SK-N-SH (cell line): ENCODE measurements around the gene OR1J1. TPM values are rescaled to one million over a fixed set of nuclear protein-coding genes. Genes with fewer than 3 reads are reported as not detected.

Experiments used
- CTCF ChIA-PET: fragments of 300-600, 350-600 bp; formaldehyde crosslinking; extraction: SDS; loops from one replicate; lab custom pipeline; 2021; lab: Yijun Ruan, JAX
- POLR2A ChIA-PET: fragments of 350-600 bp; sonication (Branson Sonifier 250); formaldehyde crosslinking; extraction: SDS; loops from one replicate; lab custom pipeline; 2020; ENCODE audit warnings: antibody characterized with exemption, inconsistent platforms; lab: Yijun Ruan, JAX
- DNase-seq: peaks from one replicate; pipeline ENCODE4 v3.0.0; 2012
- H2AFZ ChIP-seq: fragments of 200-600 bp; sonication (generic); 2 replicates; pipeline ENCODE4 v1.8.1; 2016; ENCODE audit warnings: antibody characterized with exemption, mild to moderate bottlenecking, low read depth
- H3F3A ChIP-seq: fragments of 200-600 bp; sonication (generic); replicated peaks from 2 replicates; pipeline ENCODE3; 2016; ENCODE audit warnings: antibody characterized with exemption, mild to moderate bottlenecking; ENCODE audit not compliant: insufficient read depth
- H3K27ac ChIP-seq, 2 experiments: fragments of 200-500 bp in 1 of 2; fragments of 200-600 bp in 1 of 2; sonication (Bioruptor generic) in 1 of 2; sonication (generic), shearing (Covaris generic) in 1 of 2; 2 replicates each; pipeline versions ENCODE4 v1.5.1 to v1.6.1; 2014 to 2016; ENCODE audit warnings: low read depth in 2 of 2, inconsistent platforms in 1 of 2, low read length in 1 of 2, mild to moderate bottlenecking in 1 of 2, mixed read lengths in 1 of 2
- H3K27me3 ChIP-seq: fragments of 200-600 bp; sonication (generic), shearing (Covaris generic); 2 replicates; pipeline ENCODE4 v1.6.1; 2016; ENCODE audit warnings: mixed run types; ENCODE audit not compliant: insufficient read depth
- H3K36me3 ChIP-seq, 2 experiments: fragments of 200-500 bp in 1 of 2; fragments of 200-600 bp in 1 of 2; sonication (Bioruptor generic) in 1 of 2; sonication (generic) in 1 of 2; replicated peaks in 1 of 2; 2 replicates each; pipeline versions ENCODE3 to v1.5.1; 2014 to 2016; ENCODE audit warnings: low read length in 1 of 2, mild to moderate bottlenecking in 1 of 2; ENCODE audit not compliant: insufficient read depth in 2 of 2, control insufficient read depth in 1 of 2
- H3K4me1 ChIP-seq, 2 experiments: fragments of 200-500 bp in 1 of 2; fragments of 200-600 bp in 1 of 2; sonication (Bioruptor generic) in 1 of 2; sonication (generic), shearing (Covaris generic) in 1 of 2; 2 replicates each; pipeline versions ENCODE4 v1.5.1 to v1.6.1; 2014 to 2016; ENCODE audit warnings: low read depth in 1 of 2, low read length in 1 of 2, mixed run types in 1 of 2; ENCODE audit not compliant: insufficient read depth in 2 of 2, control insufficient read depth in 1 of 2
- H3K4me2 ChIP-seq: fragments of 200-600 bp; sonication (generic), shearing (Covaris generic); 2 replicates; pipeline ENCODE4 v1.6.1; 2017; ENCODE audit warnings: mixed run types
- H3K4me3 ChIP-seq, 2 experiments: fragments of 200-500 bp in 1 of 2; fragments of 200-600 bp in 1 of 2; sonication (Bioruptor generic) in 1 of 2; sonication (generic), shearing (Covaris generic) in 1 of 2; 2 replicates each; pipeline versions ENCODE4 v1.5.1 to v1.8.1; 2014 to 2016; ENCODE audit warnings: low read depth in 2 of 2, inconsistent platforms in 1 of 2, low read length in 1 of 2, mild to moderate bottlenecking in 1 of 2, mixed read lengths in 1 of 2, moderate library complexity in 1 of 2
- H3K79me2 ChIP-seq: fragments of 200-600 bp; sonication (generic); 2 replicates; pipeline ENCODE4 v1.8.1; 2017; ENCODE audit warnings: mild to moderate bottlenecking; ENCODE audit not compliant: insufficient read depth
- H3K9ac ChIP-seq: fragments of 200-600 bp; sonication (generic); 2 replicates; pipeline ENCODE4 v1.6.1; 2017; ENCODE audit warnings: mixed run types
- H3K9me2 ChIP-seq: fragments of 200-600 bp; sonication (generic); 2 replicates; pipeline ENCODE4 v1.6.1; 2017; ENCODE audit warnings: mixed run types
- H3K9me3 ChIP-seq: fragments of 200-600 bp; sonication (generic); 2 replicates; pipeline ENCODE4 v1.6.1; 2017; ENCODE audit warnings: mixed run types, mild to moderate bottlenecking, moderate library complexity
- H4K20me1 ChIP-seq: fragments of 200-600 bp; sonication (generic); 2 replicates; pipeline ENCODE4 v1.6.1; 2017; ENCODE audit warnings: mild to moderate bottlenecking, mixed run types; ENCODE audit not compliant: insufficient read depth
- FOXJ3 ChIP-seq: sonication (generic); formaldehyde crosslinking; IDR thresholded peaks from 2 replicates; pipeline ENCODE4 v1.5.1; 2020; ENCODE audit warnings: mild to moderate bottlenecking, missing genetic modification reagents
- FOXM1 ChIP-seq: IDR thresholded peaks from 2 replicates; pipeline ENCODE4 v1.4.0; 2012; ENCODE audit warnings: low read depth, mild to moderate bottlenecking
- GABPA ChIP-seq: IDR thresholded peaks from 2 replicates; pipeline ENCODE4 v1.4.0; 2012; ENCODE audit warnings: low read depth, mild to moderate bottlenecking
- JUND ChIP-seq: IDR thresholded peaks from 2 replicates; pipeline ENCODE4 v1.4.0; 2012
- MEF2A ChIP-seq: IDR thresholded peaks from 2 replicates; pipeline ENCODE4 v1.4.0; 2012; ENCODE audit warnings: low read depth, borderline replicate concordance
- NFIC ChIP-seq: IDR thresholded peaks from 2 replicates; pipeline ENCODE4 v1.4.0; 2012; ENCODE audit warnings: borderline replicate concordance
- POLR2AphosphoS5 ChIP-seq: IDR thresholded peaks from 2 replicates; pipeline ENCODE4 v1.6.1; 2012; ENCODE audit warnings: low read depth, low read length
- RAD21 ChIP-seq: IDR thresholded peaks from 2 replicates; pipeline ENCODE4 v1.6.1; 2012; ENCODE audit warnings: mild to moderate bottlenecking, low read length
- RFX5 ChIP-seq: IDR thresholded peaks from 2 replicates; pipeline ENCODE4 v1.6.1; 2012; ENCODE audit warnings: mild to moderate bottlenecking, improper control_type of control experiment, low read length
- TAF1 ChIP-seq: IDR thresholded peaks from 2 replicates; pipeline ENCODE4 v1.6.1; 2012; ENCODE audit warnings: low read depth, mild to moderate bottlenecking, low read length, moderate library complexity, borderline replicate concordance
- TEAD4 ChIP-seq: IDR thresholded peaks from 2 replicates; pipeline ENCODE4 v1.4.0; 2012; ENCODE audit warnings: mild to moderate bottlenecking, borderline replicate concordance; ENCODE audit not compliant: insufficient read depth
- WGBS: methylation state at CpG from one replicate; pipeline ENCODE4 v1.1.6; 2017; ENCODE audit warnings: low lambda C conversion rate; 5-methylcytosine and 5-hydroxymethylcytosine counted together
- polyA plus RNA-seq, 3 experiments: library from polyadenylated mRNA; depleted of rRNA; stranded (reverse); fragments of >200 nt; gene quantifications; 2 replicates each; pipeline ENCODE4 v1.2.3, GENCODE V29; 2012
- TF ChIP-seq, protein P1 (sequence below): IDR thresholded peaks from 2 replicates; pipeline ENCODE4 v1.4.0; 2012; ENCODE audit warnings: low read depth
- TF ChIP-seq, protein P2 (sequence below): IDR thresholded peaks from 2 replicates; pipeline ENCODE4 v1.4.0; 2012; ENCODE audit warnings: low read depth, borderline replicate concordance
- TF ChIP-seq, protein P3 (sequence below): IDR thresholded peaks from 2 replicates; pipeline ENCODE4 v1.6.1; 2012; ENCODE audit warnings: mild to moderate bottlenecking, low read depth, low read length, moderate library complexity
- TF ChIP-seq, protein P4 (sequence below): fragments of 150-350 bp; IDR thresholded peaks from 2 replicates; pipeline ENCODE4 v1.6.1; 2016; ENCODE audit warnings: mild to moderate bottlenecking, low read depth, low read length
- TF ChIP-seq, protein P5 (sequence below): IDR thresholded peaks from 2 replicates; pipeline ENCODE4; 2012
- TF ChIP-seq, protein P6 (sequence below): fragments of 200-600 bp; sonication (generic); IDR thresholded peaks from 2 replicates; pipeline ENCODE4 v1.6.1; 2017; ENCODE audit warnings: antibody characterized with exemption, mild to moderate bottlenecking, moderate library complexity
- TF ChIP-seq, protein P7 (sequence below): fragments of 150-350 bp; IDR thresholded peaks from 2 replicates; pipeline ENCODE4 v1.6.1; 2017; ENCODE audit warnings: antibody characterized with exemption, low read length, low read depth, borderline replicate concordance

OR1J1 gene
- polyA plus RNA-seq, 1 of the 3 experiments (the other 2 are of a cell fraction), result not detected

DNA sequence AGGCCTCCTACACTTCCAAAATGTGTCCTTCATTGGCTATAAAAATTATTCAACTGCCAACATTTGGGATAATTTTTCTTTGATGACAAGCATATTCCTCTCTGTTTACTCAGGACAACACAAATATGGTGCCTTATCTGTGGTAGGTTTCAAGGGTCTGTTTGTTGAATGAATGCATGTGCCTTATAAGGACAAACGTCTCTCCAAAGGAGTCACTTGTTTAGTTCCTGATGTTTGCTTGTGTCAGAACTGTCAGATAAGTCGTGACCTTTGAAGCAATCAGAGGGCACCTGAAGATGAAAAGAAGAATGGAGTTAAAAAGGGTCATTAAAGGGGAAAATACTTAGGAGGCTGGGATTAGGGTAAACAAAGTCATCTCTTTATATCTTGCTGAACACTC lies 29.2 kb upstream of the OR1J1 start:
- H3K4me2 ChIP-seq, result no peak overlapping the region
- H3K9ac ChIP-seq, result no peak overlapping the region
- H3K9me2 ChIP-seq, result no peaks in the 10 kb centered on the region
- H3F3A ChIP-seq, result no peaks in the 10 kb centered on the region
- H3K27me3 ChIP-seq, result peaks cover 21% of the 10 kb centered on the region; the same call in 1 of the 2 replicates
- CTCF ChIA-PET, result interaction anchor here (1.0 kb wide), 1 partner anchor 8 kb away, joined by 3 read pairs; no protein-coding TSS in a partner anchor
- DNase-seq, result no peak
- H2AFZ ChIP-seq, result no peak overlapping the region
- no peaks in the 10 kb centered on the region for H3K9me3 ChIP-seq
- no peaks in the 10 kb centered on the region for H3K36me3 ChIP-seq
- H3K4me3 ChIP-seq, result no peak overlapping the region
- no peaks in the 10 kb centered on the region for H3K79me2 ChIP-seq
- WGBS, result 5% methylated on average over 2 of the region's 2 CpGs
- no peak overlapping the region for H3K27ac ChIP-seq
- H4K20me1 ChIP-seq, result no peaks in the 10 kb centered on the region
- TF ChIP-seq TAF1 (no peak), NFIC (no peak), FOXJ3 (CRISPR knock-in tag) (no peak), POLR2AphosphoS5 (no peak), TEAD4 (no peak), GABPA (no peak), MEF2A (no peak), FOXM1 (no peak), RFX5 (no peak), JUND (no peak), RAD21 (no peak)
- TF ChIP-seq, protein P1, sequence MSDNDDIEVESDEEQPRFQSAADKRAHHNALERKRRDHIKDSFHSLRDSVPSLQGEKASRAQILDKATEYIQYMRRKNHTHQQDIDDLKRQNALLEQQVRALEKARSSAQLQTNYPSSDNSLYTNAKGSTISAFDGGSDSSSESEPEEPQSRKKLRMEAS, result no peak
- TF ChIP-seq, protein P2, sequence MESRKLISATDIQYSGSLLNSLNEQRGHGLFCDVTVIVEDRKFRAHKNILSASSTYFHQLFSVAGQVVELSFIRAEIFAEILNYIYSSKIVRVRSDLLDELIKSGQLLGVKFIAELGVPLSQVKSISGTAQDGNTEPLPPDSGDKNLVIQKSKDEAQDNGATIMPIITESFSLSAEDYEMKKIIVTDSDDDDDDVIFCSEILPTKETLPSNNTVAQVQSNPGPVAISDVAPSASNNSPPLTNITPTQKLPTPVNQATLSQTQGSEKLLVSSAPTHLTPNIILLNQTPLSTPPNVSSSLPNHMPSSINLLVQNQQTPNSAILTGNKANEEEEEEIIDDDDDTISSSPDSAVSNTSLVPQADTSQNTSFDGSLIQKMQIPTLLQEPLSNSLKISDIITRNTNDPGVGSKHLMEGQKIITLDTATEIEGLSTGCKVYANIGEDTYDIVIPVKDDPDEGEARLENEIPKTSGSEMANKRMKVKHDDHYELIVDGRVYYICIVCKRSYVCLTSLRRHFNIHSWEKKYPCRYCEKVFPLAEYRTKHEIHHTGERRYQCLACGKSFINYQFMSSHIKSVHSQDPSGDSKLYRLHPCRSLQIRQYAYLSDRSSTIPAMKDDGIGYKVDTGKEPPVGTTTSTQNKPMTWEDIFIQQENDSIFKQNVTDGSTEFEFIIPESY, result no peak
- TF ChIP-seq, protein P3, sequence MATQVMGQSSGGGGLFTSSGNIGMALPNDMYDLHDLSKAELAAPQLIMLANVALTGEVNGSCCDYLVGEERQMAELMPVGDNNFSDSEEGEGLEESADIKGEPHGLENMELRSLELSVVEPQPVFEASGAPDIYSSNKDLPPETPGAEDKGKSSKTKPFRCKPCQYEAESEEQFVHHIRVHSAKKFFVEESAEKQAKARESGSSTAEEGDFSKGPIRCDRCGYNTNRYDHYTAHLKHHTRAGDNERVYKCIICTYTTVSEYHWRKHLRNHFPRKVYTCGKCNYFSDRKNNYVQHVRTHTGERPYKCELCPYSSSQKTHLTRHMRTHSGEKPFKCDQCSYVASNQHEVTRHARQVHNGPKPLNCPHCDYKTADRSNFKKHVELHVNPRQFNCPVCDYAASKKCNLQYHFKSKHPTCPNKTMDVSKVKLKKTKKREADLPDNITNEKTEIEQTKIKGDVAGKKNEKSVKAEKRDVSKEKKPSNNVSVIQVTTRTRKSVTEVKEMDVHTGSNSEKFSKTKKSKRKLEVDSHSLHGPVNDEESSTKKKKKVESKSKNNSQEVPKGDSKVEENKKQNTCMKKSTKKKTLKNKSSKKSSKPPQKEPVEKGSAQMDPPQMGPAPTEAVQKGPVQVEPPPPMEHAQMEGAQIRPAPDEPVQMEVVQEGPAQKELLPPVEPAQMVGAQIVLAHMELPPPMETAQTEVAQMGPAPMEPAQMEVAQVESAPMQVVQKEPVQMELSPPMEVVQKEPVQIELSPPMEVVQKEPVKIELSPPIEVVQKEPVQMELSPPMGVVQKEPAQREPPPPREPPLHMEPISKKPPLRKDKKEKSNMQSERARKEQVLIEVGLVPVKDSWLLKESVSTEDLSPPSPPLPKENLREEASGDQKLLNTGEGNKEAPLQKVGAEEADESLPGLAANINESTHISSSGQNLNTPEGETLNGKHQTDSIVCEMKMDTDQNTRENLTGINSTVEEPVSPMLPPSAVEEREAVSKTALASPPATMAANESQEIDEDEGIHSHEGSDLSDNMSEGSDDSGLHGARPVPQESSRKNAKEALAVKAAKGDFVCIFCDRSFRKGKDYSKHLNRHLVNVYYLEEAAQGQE, result no peak
- TF ChIP-seq, protein P4, sequence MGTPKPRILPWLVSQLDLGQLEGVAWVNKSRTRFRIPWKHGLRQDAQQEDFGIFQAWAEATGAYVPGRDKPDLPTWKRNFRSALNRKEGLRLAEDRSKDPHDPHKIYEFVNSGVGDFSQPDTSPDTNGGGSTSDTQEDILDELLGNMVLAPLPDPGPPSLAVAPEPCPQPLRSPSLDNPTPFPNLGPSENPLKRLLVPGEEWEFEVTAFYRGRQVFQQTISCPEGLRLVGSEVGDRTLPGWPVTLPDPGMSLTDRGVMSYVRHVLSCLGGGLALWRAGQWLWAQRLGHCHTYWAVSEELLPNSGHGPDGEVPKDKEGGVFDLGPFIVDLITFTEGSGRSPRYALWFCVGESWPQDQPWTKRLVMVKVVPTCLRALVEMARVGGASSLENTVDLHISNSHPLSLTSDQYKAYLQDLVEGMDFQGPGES, result no peak
- TF ChIP-seq, protein P5, sequence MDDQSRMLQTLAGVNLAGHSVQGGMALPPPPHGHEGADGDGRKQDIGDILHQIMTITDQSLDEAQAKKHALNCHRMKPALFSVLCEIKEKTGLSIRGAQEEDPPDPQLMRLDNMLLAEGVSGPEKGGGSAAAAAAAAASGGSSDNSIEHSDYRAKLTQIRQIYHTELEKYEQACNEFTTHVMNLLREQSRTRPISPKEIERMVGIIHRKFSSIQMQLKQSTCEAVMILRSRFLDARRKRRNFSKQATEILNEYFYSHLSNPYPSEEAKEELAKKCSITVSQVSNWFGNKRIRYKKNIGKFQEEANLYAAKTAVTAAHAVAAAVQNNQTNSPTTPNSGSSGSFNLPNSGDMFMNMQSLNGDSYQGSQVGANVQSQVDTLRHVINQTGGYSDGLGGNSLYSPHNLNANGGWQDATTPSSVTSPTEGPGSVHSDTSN, result no peak
- TF ChIP-seq, protein P6, sequence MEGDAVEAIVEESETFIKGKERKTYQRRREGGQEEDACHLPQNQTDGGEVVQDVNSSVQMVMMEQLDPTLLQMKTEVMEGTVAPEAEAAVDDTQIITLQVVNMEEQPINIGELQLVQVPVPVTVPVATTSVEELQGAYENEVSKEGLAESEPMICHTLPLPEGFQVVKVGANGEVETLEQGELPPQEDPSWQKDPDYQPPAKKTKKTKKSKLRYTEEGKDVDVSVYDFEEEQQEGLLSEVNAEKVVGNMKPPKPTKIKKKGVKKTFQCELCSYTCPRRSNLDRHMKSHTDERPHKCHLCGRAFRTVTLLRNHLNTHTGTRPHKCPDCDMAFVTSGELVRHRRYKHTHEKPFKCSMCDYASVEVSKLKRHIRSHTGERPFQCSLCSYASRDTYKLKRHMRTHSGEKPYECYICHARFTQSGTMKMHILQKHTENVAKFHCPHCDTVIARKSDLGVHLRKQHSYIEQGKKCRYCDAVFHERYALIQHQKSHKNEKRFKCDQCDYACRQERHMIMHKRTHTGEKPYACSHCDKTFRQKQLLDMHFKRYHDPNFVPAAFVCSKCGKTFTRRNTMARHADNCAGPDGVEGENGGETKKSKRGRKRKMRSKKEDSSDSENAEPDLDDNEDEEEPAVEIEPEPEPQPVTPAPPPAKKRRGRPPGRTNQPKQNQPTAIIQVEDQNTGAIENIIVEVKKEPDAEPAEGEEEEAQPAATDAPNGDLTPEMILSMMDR, result no peak
- TF ChIP-seq, protein P7, sequence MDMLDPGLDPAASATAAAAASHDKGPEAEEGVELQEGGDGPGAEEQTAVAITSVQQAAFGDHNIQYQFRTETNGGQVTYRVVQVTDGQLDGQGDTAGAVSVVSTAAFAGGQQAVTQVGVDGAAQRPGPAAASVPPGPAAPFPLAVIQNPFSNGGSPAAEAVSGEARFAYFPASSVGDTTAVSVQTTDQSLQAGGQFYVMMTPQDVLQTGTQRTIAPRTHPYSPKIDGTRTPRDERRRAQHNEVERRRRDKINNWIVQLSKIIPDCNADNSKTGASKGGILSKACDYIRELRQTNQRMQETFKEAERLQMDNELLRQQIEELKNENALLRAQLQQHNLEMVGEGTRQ, result no peak
- POLR2A ChIA-PET, result no interaction called here
- H3K4me1 ChIP-seq, result no peaks in the 10 kb centered on the region
